SH-SY5Y (cell line): ENCODE data around the gene CARD6.

Experiments used
- GATA2 ChIP-seq: IDR thresholded peaks from 2 replicates; pipeline ENCODE4 v1.6.1; 2011; ENCODE audit warnings: mild to moderate bottlenecking, low read depth, low read length
- GATA3 ChIP-seq: IDR thresholded peaks from 2 replicates; pipeline ENCODE4 v1.6.1; 2011; ENCODE audit warnings: low read depth, mild to moderate bottlenecking, low read length, moderate library complexity

GRCh38 chr5:40871177-40871576, 30.0 kb downstream of the CARD6 start:
- TF ChIP-seq GATA3 (no peak), GATA2 (no peak)
